HCT116 (cell line): ENCODE data around the gene PGBD5.

Experiments
- ATF3 ChIP-seq: IDR thresholded peaks from 2 replicates; pipeline ENCODE4 v1.6.1; 2012
- CTCF ChIP-seq, 3 experiments: fragments of 200-600 bp in 1 of 3; sonication (generic) in 1 of 3; IDR thresholded peaks in 2 of 3; conservative IDR thresholded peaks in 1 of 3; 2 replicates each; pipeline ENCODE4 v1.5.1; 2012 to 2017; ENCODE audit warnings: low read depth in 2 of 3, low read length in 2 of 3, antibody characterized with exemption in 1 of 3, borderline replicate concordance in 1 of 3, control low read depth in 1 of 3, mild to moderate bottlenecking in 1 of 3, mixed read lengths in 1 of 3, mixed run types in 1 of 3, moderate library complexity in 1 of 3; ENCODE audit not compliant: insufficient read depth in 1 of 3

- TF ChIP-seq CTCF (IDR thresholded peaks at IDR 0.05 in 2 of 3, conservative IDR thresholded peaks at IDR 0.05 in 1 of 3; ENCODE audit: borderline replicate concordance in 1 of 3, insufficient read depth in 1 of 3, low read depth in 2 of 3, low read length in 2 of 3) (no peak), ATF3 (no peak)
These were observed 122.3 kb downstream of the PGBD5 start for GRCh38 chr1:230303822-230304221.
